Fibroblast of skin of scalp (primary cell): ENCODE results near the gene PPP1R9B.

Experiments
- DNase-seq: peaks from one replicate; pipeline ENCODE4 v3.0.0-alpha.2; 2013

The PPP1R9B gene

DNA sequence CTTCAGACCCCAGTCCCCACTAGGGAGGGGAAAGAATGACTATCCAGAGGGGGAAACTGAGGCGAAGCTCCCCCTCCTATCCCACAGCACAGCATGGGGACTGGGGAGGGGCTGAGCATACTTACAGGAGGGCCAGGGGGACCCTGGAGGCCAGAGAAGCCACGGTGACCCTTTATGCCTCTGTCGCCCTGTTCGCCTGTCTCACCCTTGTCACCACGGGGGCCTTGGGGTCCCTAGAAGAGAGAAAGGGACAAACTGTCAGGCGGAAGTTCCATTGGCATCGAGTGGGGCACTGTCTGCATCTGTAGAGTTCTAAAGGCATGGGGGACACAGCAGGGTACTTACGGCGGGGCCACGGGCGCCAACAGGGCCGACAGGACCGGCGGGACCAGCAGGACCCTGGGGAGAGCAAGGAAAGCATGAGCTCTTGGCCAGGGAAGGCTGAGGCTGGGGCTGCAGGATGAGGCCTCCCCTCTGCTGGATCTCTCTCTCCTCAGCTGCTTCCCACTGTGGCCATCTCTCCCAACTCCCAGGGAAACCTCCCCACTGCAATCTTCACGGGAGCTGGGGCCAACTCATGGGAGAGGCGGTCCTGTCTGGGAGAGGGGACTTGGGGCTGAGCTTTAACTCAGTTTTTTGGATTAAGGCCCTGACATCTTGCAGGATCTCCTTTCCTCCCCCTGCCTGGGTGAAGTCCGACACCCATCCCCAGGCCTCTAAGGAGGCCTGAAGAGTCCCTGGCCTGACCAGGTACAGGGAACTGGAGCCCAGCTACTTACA lies 37.5 kb upstream of the PPP1R9B start:
- peak; percentile 92 for DNase-seq

DNA sequence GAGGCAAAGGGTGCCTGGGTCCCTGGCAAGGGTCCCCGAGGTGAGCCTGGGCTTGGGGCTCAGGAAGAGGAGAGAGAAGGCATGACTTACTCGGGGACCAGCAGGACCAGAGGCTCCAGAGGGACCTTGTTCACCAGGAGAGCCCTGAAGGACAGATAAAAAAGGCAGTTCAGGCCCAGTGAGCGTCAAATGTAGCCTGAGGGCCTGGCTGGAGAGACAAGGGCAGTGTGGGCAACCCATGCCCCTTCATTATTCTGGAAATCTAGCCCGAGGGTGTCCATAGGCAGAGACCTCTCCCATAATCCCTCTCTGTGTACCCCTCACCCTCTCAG lies 36.9 kb upstream of the PPP1R9B start:
- peak; percentile 92 for DNase-seq

DNA sequence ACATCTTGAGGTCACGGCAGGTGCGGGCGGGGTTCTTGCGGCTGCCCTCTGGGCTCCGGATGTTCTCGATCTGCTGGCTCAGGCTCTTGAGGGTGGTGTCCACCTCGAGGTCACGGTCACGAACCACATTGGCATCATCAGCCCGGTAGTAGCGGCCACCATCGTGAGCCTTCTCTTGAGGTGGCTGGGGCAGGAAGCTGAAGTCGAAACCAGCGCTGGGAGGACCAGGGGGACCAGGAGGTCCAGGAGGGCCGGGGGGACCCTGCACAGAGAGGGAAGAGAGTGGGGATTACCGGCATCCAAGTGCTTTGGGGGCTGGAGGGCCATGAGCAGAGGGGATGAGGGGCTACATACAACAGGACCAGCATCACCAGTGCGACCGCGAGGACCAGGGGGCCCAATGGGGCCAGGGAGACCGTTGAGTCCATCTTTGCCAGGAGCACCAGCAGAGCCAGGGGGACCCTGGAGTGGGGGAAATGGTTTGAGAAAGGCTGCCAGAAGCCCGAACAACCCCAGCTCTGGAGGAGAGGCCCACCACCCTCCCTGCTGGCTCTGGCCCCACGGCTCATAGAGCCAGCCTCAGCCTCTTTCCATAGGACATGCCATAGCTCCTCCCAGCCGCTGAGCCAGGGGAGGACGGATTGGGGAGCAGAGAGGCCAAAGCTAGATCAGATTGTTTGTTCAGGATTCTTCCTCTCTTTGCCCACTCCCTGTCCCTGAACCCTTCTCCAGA lies 36.4 kb upstream of the PPP1R9B start:
- no peak for DNase-seq

GRCh38 chr17:50185631-50186471 lies 35.4 kb upstream of the PPP1R9B start:
- peak; percentile 71 for DNase-seq

DNA sequence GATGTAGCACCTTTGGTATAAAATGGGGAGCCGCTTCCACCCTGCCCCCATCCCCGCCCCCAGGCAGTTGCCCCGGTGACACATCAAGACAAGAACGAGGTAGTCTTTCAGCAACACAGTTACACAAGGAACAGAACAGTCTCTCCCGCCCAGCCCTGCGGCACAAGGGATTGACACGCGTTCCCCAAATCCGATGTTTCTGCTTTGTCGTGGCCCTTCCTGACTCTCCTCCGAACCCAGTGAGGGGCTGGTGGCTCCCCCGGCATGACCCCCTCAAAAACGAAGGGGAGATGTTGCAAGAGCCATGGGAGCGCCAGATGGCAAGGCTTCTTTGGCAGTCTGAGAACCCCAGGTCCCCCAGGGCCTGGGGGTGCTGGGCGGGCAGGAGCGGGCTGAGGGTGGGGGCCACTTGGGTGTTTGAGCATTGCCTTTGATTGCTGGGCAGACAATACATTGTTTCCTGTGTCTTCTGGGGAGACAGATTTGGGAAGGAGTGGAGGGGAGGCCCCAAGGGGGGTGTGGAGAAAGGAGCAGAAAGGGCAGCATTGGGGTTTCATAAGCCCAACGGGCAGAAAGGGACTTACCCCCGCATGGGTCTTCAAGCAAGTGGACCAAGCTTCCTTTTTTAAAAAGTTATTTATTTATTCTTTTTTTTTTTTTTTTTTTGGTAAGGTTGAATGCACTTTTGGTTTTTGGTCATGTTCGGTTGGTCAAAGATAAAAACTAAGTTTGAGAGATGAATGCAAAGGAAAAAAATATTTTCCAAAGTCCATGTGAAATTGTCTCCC lies 34.3 kb upstream of the PPP1R9B start:
- peak; percentile 83 for DNase-seq

DNA sequence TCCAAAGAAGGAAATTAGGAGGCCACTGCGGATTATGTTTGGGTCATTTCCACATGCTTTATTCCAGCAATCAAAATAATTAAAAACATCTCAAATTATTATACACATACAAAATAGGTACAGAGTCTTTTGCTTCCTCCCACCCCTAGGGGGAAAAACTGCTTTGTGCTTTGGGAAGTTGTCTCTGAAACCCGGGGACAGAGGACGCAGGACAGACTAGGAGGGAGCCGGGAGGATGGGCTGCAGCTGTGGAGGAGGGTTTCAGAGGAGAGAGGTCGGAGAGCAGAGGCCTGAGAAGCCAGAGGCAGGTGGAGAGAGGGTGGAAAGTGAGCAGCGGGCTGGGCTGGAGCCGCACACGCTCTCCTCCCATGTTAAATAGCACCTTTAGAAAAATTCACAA lies 33.6 kb upstream of the PPP1R9B start:
- DNase-seq: peak; percentile 77

- DNase-seq: peak; percentile 86
These were observed 33.0 kb upstream of the PPP1R9B start for GRCh38 chr17:50183421-50183994.

- peak; percentile 78 for DNase-seq
These were observed 32.4 kb upstream of the PPP1R9B start for GRCh38 chr17:50182783-50183420.

DNA sequence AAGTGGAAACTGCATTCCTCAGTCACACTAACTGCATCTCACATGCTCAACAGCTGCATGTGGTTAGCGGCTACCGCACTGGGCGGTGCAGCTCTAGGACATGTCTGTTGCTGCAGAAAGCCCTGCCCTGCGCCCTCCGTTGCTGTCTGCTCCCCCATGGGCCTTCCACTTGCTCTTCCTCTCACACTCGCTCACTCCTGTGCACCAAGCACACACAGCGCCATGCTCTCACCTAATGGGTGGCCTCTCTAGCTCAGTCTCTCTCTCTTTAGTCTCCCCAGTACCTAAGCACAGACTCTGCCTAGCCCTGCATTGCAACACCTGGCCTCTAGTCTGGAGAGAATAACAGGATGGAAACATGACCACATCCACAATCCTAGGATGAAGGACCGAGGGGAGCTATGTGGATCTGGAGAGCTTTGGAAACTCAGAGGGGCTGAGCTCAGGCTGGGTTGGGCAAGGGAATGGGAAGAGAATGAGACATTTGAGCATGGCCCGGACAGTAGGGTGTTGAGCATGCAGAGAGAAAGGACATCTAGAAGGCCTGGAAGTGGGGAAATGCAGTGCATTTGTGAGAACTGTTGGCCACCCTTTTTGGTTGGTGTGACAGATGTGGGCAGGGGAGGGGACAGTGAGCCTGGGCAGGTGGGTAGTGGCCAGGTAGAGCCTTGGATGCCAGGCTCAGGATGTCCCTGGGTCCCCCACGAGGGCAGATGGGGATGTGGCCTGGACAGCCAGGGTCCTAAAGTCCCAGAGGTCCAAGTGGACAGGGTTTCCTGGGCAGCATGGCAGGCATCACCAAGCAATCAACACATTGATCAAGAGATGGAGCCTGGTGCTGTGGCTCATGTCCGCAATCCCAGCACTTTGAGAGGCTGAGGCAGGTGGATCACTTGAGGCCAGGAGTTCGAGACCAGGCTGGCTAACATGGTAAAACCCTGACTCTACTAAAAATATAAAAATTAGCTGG lies 31.4 kb upstream of the PPP1R9B start:
- peak; percentile 89 for DNase-seq

DNA sequence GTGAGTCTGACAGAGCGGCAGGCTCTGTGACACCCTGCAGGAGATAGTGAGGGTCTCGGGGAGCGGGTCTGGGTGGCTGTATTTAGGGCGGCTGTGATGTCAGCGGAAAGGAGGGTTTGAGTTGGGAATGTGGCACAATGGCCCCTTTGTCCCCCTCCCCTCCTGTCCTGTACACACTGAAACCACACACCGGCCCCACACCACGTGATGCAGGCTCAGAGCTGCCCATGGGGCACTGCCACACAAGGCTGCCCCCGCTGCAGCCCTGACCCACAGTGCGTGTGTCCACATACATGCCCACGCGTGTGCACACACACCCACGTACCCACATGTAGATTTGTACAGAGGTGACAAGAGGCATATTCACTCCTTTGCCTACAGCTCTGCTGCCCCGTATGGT lies 30.7 kb upstream of the PPP1R9B start:
- no peak for DNase-seq

GRCh38 chr17:50180620-50181019 lies 30.1 kb upstream of the PPP1R9B start:
- peak; percentile 56 for DNase-seq

- peak; percentile 59 for DNase-seq
These were observed 29.6 kb upstream of the PPP1R9B start for GRCh38 chr17:50180111-50180510.

DNA sequence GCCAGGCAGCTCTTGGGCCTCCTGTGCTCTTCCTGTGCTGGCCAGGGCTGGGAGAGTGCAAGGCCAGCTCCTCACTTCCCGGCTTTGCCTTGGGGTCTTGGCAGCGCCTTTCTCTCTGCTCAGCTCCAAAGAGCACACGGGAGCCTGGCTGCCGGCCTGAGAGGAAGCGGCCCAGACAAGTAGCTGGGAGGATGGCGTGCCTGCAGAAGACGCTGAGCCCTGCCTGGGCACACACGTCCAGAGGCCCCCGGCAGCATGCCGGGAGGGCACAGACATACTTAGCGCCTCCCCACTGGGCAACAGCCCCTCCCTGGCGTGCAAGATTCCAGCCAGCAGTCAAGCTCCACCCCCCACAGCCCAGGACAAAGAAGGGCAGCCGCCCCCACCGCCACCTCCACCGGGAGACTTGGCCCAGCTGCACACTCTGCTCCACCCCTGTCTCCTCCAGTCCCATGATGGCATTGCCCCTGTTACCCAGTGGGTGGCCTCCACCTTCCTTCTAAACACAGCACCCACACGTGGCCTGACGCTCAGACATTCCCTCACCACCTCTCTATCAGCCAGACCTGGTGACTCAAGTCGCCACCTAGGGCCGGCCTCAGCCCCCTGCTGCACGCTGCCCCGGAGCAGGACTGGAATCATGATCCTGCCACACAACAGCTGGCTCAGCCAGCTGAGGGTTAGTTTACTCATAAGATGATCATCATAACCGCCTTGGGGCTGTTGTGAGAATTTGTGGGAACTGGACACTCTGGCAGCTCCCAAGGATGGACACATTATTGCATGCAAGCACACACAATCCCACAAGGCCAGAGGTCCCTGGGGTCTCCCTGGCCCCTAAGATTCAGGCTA lies 27.7 kb upstream of the PPP1R9B start:
- DNase-seq: peak; percentile 98

DNA sequence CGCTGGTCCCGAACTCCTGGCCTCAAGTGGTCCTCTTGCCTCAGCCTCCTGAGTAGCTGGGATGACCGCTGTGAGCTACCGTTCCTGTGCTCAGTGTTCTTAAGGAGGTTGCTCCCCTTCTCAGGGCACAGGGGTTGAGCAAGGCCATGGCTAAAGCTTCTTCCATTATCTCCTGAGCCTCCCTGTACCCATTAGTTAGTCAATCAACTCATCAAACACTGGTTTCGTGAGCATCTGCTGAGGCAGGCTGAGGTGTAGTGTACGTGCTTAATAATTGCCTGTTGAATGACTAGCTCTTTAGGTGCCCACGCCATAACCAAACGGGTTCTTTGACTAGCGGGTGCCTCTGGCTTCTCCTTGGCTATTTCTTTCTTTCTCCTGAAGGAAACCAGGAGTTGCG lies 27.0 kb upstream of the PPP1R9B start:
- no peak for DNase-seq

DNA sequence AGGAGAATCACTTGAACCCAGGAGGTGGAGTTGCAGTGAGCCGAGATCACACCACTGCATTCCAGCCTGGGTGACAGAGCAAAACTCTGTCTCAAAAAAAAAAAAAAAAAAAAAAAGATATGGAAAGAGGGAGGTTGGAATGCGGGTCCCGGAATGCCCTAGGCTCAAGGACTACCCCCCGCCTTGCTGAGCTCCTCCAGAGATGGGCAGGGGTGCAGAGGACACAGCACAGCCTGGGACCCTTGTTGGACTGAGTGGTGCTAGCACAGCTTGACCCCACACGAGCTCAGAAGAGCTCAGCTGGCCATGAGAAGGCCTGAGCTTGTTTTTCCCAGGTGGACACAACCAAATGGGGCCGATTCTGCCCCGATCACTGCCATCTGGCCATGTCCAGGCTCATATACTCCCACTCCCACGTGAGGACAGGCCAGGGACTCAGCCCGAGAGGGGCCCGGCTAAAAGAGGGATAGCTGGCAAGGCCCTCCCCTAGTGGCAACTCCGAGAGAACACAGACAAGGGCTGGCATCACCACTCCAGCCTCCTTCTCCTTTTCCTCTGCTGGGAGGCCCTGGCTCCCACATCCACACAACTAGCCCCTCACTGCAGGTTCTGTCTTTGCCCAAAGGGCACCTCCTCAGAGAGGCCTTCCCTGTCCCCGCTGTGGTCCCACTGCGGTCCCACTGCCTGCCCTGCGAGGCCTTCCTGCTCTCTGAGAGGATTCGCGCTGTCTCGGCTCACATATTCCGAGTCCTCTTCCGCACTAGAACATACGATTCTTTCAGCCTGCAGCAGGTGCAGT lies 26.3 kb upstream of the PPP1R9B start:
- peak; percentile 69 for DNase-seq

- peak; percentile 46 for DNase-seq
These were observed 24.7 kb upstream of the PPP1R9B start for GRCh38 chr17:50175035-50175807.

- DNase-seq: peak; percentile 31
These were observed 24.0 kb upstream of the PPP1R9B start for GRCh38 chr17:50174444-50174843.
